Caco-2 (cell line): Measurements from ENCODE around the gene TIMP2. TPM values are rescaled to one million over a fixed set of nuclear protein-coding genes. Genes with fewer than 3 reads are reported as not detected.
"Not testable (repeated sequence)": the region's sequence is repeated elsewhere in the genome, so short reads cannot be mapped to it uniquely, and the experiment has no call there.

Source experiments
- BruUV-seq: library from RNA; stranded (reverse); fragments of 400-500 nt; replicated peaks from 2 replicates; lab custom pipeline; 2021; lab: Mats Ljungman, UMichigan
- CTCF ChIA-PET: fragments of 300-600 bp; sonication (Branson Sonifier 250); formaldehyde crosslinking; loops from one replicate; lab custom pipeline; 2022; ENCODE audit warnings: antibody characterized with exemption; lab: Charles Lee
- POLR2A ChIA-PET: fragments of 300-600 bp; sonication (Branson Sonifier 250); formaldehyde crosslinking; loops from one replicate; lab custom pipeline; 2022; ENCODE audit warnings: antibody characterized with exemption; lab: Charles Lee
- DNase-seq, 2 experiments: peaks; one replicate each; pipeline versions ENCODE4 v3.0.0 to v3.0.0-alpha.2; 2020 to 2022
- H3K27me3 ChIP-seq: replicated peaks from 2 replicates; pipeline ENCODE4 v1.6.0; 2011; ENCODE audit warnings: low read length; ENCODE audit not compliant: control insufficient read depth, insufficient read depth
- H3K36me3 ChIP-seq: 2 replicates; pipeline ENCODE4 v1.5.1; 2011; ENCODE audit warnings: low read length; ENCODE audit not compliant: control insufficient read depth, insufficient read depth
- H3K4me1 ChIP-seq: fragments of 250-450 bp; sonication (Bioruptor Pico); 2 replicates; pipeline ENCODE4 v1.5.1; 2020; ENCODE audit warnings: mild to moderate bottlenecking
- H3K4me3 ChIP-seq: 2 replicates; pipeline ENCODE4 v1.5.1; 2011; ENCODE audit warnings: low read depth, mild to moderate bottlenecking, control low read depth, low read length
- H3K9me3 ChIP-seq: fragments of 250-450 bp; sonication (Bioruptor Pico); 2 replicates; pipeline ENCODE4 v1.5.1; 2020; ENCODE audit warnings: mild to moderate bottlenecking, moderate library complexity
- H3K27ac Mint-ChIP-seq: one replicate; pipeline ENCODE4 v1.8.0; 2022; ENCODE audit warnings: mixed read lengths; ENCODE audit not compliant: unreplicated experiment
- H3K27me3 Mint-ChIP-seq: one replicate; pipeline ENCODE4 v1.8.0; 2022; ENCODE audit warnings: mixed read lengths; ENCODE audit not compliant: insufficient read depth, unreplicated experiment
- H3K36me3 Mint-ChIP-seq: one replicate; pipeline ENCODE4 v1.8.0; 2022; ENCODE audit warnings: mild to moderate bottlenecking, mixed read lengths; ENCODE audit not compliant: insufficient read depth, unreplicated experiment
- H3K4me1 Mint-ChIP-seq: one replicate; pipeline ENCODE4 v1.8.0; 2022; ENCODE audit warnings: low read depth, mixed read lengths; ENCODE audit not compliant: unreplicated experiment
- H3K4me3 Mint-ChIP-seq: one replicate; pipeline ENCODE4 v1.8.0; 2022; ENCODE audit warnings: mild to moderate bottlenecking, moderate library complexity, mixed read lengths; ENCODE audit not compliant: unreplicated experiment
- H3K9me3 Mint-ChIP-seq: one replicate; pipeline ENCODE4 v1.8.0; 2022; ENCODE audit warnings: mixed read lengths; ENCODE audit not compliant: unreplicated experiment
- CTCF ChIP-seq, 2 experiments: fragments of 200-600 bp in 1 of 2; IDR thresholded peaks; 1 replicate in 1 of 2; 2 replicates in 1 of 2; pipeline versions ENCODE4 v1.5.1 to v1.8.0; 2011 to 2022; ENCODE audit warnings: antibody characterized with exemption in 1 of 2, control low read depth in 1 of 2, inconsistent platforms in 1 of 2, low read depth in 1 of 2, low read length in 1 of 2, mild to moderate bottlenecking in 1 of 2, moderate library complexity in 1 of 2; ENCODE audit not compliant: insufficient read depth in 1 of 2, severe bottlenecking in 1 of 2, unreplicated experiment in 1 of 2
- intact Hi-C: fragments of 100-400 bp; cut with micrococcal nuclease; formaldehyde crosslinking; loops from one replicate; pipeline ENCODE4 v1.10.0; 2022; ENCODE audit not compliant: unreplicated experiment
- total RNA-seq: library from RNA; stranded (reverse); gene quantifications from 2 replicates; pipeline ENCODE4 v1.2.3, GENCODE V29; 2022

The TIMP2 gene
- total RNA-seq, 1 experiment from 2014 or later: 70.1 TPM

GRCh38 chr17:78946631-78947030, 21.4 kb upstream of the TIMP2 start:
- POLR2A ChIA-PET: interaction anchor here (0.7 kb wide), 1 partner anchor 795 kb away, joined by 3 read pairs; no protein-coding TSS in a partner anchor
- CTCF ChIA-PET: no interaction called here
- no peaks in the 10 kb centered on the region for H3K4me1 ChIP-seq

GRCh38 chr17:78946131-78946530, 20.9 kb upstream of the TIMP2 start:
- no peaks in the 10 kb centered on the region for H3K4me1 Mint-ChIP-seq
- intact Hi-C loops: no loop called here
- CTCF ChIA-PET: no interaction called here

More at GRCh38 chr17:78946631-78947030, 21.4 kb upstream of the TIMP2 start:
- no peak for DNase-seq
- Histone ChIP-seq H3K27me3 (no peaks in the 10 kb centered on the region), H3K9me3 (peaks cover 17% of the 10 kb centered on the region), H3K36me3 (no peaks in the 10 kb centered on the region), H3K4me3 (no peak overlapping the region)
- Mint-ChIP-seq H3K27me3 (no peaks in the 10 kb centered on the region), H3K9me3 (no peaks in the 10 kb centered on the region), H3K36me3 (no peaks in the 10 kb centered on the region), H3K4me3 (no peak overlapping the region), H3K4me1 (no peaks in the 10 kb centered on the region), H3K27ac (no peak overlapping the region)
- BruUV-seq: no TSS peak
- no peak for TF ChIP-seq CTCF (IDR thresholded peaks at IDR 0.05; ENCODE audit: insufficient read depth in 1 of 2, low read depth in 1 of 2, low read length in 1 of 2, severe bottlenecking in 1 of 2, unreplicated experiment in 1 of 2)
- intact Hi-C loops: no loop called here

GRCh38 chr17:78945455-78945854, 20.3 kb upstream of the TIMP2 start:
- CTCF ChIA-PET, H3K27me3 Mint-ChIP-seq, H3K4me1 Mint-ChIP-seq, H3K36me3 Mint-ChIP-seq, H3K4me3 ChIP-seq, POLR2A ChIA-PET, H3K9me3 Mint-ChIP-seq, H3K9me3 ChIP-seq, H3K27me3 ChIP-seq, BruUV-seq, intact Hi-C loops, H3K27ac Mint-ChIP-seq, H3K4me3 Mint-ChIP-seq, H3K36me3 ChIP-seq, H3K4me1 ChIP-seq, DNase-seq: not testable (repeated sequence)

More at GRCh38 chr17:78946131-78946530, 20.9 kb upstream of the TIMP2 start:
- H3K4me3 Mint-ChIP-seq: no peak overlapping the region
- H3K27me3 Mint-ChIP-seq: no peaks in the 10 kb centered on the region
- no peak for TF ChIP-seq CTCF (IDR thresholded peaks at IDR 0.05; ENCODE audit: insufficient read depth in 1 of 2, low read depth in 1 of 2, low read length in 1 of 2, severe bottlenecking in 1 of 2, unreplicated experiment in 1 of 2)
- BruUV-seq: no TSS peak
- POLR2A ChIA-PET: interaction anchor here (0.7 kb wide), 1 partner anchor 796 kb away, joined by 3 read pairs; no protein-coding TSS in a partner anchor
- no peaks in the 10 kb centered on the region for H3K9me3 Mint-ChIP-seq
- Histone ChIP-seq H3K36me3 (no peaks in the 10 kb centered on the region), H3K4me3 (no peak overlapping the region), H3K27me3 (no peaks in the 10 kb centered on the region), H3K9me3 (peaks cover 12% of the 10 kb centered on the region), H3K4me1 (no peaks in the 10 kb centered on the region)
- no peak overlapping the region for H3K27ac Mint-ChIP-seq
- no peaks in the 10 kb centered on the region for H3K36me3 Mint-ChIP-seq
- no peak for DNase-seq
